Activated CD8-positive, alpha-beta memory T cell treated with anti-CD3 and anti-CD28 coated beads for 1 hour (primary cell): ENCODE results near the gene HOXC12.

Experiments
- DNase-seq, 2 donors: peaks; one replicate each; pipeline ENCODE4 v3.0.0-alpha.2; 2020; ENCODE audit warnings: low read depth in 1 of 2; ENCODE audit errors: extremely low read depth in 1 of 2

Gene HOXC12

DNA sequence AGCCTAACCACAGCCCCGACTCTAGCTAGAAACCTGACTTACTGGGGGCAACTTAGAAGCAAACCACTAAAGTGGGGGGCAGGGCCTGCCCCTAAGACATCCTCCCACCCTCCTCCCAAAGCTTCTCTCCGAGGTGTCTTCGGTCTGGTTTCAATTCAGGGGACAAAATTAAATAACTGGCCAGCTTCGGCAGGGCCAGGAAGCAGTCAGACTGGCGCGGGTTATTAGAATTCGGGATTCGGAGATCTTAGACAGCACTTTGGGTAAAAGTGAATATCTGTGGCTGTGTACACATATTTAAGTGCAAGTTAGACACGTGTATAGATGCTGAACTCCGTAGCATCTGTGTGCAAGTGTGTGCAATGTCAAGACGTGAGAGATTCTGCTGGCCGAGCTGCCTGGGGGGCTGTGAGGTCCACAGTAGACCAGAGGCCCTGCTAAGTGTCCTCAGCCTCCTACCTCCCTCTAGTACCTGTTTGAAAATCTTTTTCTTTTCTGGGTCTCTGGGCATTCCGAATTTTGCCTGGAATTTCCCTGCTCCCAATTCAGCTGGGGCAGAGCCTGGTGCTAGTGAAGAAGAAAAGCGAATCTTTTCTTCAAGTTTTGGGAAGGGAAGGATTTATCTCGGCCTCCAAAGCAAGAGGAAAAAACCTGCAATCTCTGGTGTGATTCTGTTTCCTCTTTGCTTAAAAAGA is 26.2 kb downstream of the HOXC12 start:
- DNase-seq = no peak

DNA sequence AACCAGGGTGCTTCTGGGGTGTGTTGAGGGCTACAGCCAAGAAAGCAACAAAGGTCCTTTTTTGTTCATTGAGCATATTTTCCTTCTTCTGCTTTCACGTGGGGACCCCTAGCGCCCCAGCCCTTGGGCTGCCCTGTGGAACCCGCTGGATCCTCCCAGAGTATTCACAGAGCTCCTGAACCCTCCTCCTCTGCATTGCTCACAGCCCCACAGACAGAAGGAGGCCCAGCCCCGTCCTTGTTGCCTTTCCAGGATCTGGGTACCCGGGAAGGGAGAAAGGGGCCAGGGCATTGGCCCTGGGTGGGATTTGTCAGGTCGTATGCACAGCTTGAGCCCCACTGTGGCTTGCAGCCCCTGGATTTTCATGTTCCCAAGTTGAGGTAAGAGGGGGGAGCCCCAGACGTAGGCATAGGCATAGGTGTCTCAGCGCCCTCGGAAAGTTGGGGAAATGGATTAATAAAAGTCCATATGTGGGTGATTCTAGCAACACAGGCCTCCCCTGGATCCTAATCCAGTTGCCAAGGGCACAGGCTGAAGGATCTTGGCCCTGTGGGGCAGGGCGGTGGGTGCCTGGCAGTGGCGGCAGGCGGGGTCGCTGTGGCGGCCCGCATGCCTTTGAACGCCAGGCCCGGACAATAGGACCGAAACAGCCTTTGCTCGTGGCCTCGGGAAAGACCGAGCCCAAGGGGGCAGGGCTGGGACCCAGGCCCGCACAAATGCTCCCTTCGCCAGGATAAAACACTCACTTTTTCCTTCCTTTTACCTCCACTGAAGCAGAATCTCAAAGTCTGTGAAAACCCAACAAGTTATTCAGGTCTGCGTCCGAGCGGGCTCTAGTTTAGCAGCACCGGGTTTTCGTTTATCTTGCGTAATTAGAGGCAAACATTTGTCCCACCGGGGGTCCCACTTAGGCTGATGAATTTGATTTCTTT is 27.2 kb downstream of the HOXC12 start:
- no peak for DNase-seq

DNA sequence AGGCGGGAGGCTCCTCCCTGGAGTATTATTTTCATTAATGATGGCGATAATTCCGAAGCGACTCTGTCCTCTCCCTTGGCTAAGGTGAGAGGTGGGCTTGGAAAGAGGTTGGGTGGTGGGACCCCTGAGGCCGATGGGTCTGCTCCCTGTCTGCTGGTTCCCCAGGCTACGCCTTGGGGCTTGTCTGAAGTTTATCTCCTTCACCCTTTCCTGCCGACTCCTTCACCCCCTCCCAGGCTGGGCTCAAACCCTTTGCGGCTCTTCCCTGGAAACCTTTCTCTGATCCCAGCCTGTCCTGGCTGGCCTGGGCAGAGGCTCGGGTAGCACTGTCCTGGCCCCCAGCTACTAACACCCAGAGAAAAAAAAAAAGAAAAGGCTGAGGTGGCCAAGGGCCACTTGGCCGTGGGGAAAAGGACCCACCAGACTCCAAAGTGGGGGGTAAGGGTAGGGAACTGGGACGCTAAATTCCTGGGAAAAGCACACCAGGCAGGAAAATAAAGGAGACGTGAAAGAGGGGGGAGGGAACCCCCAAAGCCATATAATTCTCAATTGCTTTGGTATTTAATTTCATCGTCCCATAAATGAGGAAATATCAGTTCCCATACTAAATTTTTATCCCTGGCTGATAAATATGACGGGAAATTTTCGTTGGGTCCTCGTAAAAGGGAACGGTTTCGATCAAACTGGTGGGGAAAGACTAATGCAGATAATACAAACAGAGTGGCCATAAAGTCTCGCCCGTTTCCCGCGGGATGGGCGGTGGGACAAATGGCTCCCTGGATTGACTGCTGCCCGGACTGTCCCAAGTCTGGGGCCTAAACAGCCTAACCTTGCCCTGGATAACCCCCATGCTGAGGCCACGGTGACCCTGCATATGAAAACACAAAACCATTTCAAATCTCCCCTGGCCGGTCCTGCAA is 28.2 kb downstream of the HOXC12 start:
- no peak for DNase-seq

DNA sequence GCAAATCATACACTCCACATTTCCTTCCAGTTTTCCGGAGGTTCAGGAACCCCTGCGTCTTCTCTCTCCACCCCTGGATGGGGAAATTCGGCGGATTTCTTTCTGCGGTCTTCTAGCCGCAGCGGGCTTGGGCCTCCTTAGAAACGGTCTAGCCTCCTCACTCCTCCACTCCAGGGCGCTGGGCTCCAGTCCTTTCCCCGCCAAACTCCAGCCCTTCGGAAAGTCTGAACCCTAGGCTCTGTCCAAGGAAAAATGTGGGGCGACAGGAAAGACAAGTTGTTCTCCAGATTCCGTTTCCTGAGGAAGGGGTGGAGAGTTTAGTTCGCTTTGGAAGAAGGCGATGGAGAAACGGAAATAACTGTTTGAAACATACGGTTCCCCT is 28.9 kb downstream of the HOXC12 start:
- no peak for DNase-seq

DNA sequence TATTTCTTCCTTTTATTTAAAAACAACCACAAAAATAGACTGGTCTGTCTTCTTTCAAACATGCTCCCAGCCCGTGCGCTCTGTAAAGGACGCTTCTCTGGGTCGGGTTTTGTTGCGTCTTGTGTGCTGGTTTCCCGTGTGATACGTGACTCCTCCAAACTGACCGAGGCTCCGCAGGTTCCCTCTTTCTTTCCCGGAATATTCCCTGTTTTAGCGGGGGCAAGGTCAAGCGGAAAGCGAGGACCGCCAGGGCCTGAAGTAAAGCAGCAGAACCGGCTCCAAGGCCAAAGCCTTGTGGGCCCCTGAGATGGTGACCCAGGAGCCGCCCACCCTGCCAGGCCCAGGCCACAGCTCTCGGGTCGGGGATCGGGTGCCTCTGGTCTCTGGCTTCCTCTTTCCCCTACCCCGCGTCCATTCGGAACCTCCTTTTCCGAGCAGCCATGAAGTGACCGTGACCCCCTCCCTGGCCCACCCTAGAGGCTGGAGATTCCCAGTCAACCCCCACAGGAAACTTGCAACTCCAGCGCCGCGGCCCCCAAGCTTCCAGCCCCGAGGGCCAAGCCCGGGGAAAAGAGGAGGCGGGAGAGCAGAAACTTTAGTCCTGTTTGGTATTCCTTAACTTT is 29.4 kb downstream of the HOXC12 start:
- DNase-seq = no peak

DNA sequence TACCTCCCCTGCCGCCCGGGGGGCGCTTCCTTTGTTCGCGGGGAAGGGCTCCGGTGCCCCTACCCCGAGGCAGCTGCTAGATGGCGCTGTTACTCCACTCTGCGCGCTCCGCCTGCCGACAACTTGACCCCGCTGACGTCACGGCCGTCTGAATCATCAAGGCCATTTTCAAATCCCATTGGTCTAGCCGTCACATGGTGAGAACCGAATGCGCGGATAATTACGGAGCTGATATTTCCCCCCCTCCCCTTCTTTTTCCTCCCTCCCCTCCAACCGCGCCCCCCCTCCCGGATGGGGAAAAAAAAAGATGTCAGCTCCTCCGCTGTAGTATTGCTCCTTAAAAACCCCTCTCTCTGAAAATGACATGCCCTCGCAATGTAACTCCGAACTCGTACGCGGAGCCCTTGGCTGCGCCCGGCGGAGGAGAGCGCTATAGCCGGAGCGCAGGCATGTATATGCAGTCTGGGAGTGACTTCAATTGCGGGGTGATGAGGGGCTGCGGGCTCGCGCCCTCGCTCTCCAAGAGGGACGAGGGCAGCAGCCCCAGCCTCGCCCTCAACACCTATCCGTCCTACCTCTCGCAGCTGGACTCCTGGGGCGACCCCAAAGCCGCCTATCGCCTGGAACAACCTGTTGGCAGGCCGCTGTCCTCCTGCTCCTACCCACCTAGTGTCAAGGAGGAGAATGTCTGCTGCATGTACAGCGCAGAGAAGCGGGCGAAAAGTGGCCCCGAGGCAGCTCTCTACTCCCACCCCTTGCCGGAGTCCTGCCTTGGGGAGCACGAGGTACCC is 30.4 kb downstream of the HOXC12 start, which contains the start of gene HOXC10:
Gene HOXC10, plus strand, starts transcription at position 246 of the 791 bp plus-strand sequence. Its CDS starts 114 bp downstream, at position 360.
- peak; percentile 56 to 65 for DNase-seq

DNA sequence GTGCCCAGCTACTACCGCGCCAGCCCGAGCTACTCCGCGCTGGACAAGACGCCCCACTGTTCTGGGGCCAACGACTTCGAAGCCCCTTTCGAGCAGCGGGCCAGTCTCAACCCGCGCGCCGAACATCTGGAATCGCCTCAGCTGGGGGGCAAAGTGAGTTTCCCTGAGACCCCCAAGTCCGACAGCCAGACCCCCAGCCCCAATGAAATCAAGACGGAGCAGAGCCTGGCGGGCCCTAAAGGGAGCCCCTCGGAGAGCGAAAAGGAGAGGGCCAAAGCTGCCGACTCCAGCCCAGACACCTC is 30.9 kb downstream of the HOXC12 start:
- DNase-seq = no peak

DNA sequence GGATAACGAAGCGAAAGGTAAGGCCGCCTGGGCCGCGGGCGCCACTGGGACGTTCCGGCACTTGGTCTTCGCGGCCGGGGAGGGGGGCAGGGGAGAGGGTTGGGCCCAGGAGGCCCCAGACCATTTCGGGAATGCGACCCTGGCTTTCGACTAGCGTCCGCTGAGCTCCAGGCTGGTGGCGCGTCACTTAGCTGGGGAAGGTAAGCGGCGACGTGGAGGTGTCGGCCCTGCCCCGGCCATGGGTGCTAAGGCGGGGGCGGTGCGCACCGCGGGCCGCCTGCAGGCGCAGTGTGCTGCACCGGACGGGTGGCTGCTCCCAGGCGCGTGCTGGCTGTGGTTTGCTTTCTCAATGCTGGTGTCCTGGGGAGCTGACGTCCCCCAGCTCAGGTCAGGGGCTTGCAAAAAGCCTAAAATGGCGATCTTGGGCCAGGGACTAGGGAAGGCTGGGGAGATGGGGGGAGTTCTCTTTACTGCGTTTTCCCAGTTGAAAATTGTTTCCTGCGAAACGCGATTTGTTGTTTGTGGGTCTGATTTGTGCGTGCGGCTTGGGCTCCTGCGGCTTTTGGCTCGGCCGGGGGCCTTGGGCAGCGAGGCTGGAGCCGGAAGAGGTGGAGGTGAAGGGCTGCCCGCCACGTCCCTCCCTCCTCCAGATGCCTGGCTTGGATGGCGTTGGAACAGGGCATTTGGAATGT is 31.4 kb downstream of the HOXC12 start:
- DNase-seq = no peak

DNA sequence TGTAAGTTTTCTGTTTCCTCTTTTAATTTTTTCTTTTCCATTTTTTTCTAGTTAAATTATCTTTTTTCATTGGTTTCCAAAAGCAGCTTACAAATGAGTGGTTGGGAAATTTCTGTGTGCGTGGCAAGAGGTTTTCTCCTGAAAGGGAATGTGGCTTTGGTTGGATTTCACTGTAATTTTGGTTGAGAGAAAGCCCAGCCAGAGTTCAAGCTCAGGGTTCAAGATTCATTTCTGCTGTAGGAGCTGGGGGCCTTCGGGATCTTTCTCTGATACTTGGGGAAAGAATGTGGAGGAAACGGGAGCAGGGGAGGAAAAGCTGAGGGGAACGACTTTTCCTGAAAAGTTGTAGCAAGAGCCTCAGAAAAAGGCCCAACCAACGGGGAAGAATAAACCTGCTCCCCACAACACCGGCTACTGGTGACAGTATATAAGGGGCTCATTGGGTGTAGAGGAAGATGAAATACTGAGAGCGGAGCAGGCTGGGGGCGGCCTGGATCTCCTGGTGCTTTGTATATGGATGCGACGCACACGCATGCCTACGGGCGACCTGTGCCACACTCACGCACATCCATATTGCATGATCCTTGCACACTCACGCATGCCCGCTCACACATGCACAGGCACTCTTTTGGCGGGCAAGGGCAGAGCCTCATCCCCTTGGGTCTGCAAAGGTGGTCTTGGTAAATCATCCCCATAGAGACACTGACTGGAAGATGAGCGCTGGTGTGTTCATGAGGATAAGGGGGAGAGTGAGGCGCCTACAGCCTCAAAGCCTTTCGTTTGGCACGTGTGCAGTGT is 32.2 kb downstream of the HOXC12 start:
- no peak for DNase-seq

DNA sequence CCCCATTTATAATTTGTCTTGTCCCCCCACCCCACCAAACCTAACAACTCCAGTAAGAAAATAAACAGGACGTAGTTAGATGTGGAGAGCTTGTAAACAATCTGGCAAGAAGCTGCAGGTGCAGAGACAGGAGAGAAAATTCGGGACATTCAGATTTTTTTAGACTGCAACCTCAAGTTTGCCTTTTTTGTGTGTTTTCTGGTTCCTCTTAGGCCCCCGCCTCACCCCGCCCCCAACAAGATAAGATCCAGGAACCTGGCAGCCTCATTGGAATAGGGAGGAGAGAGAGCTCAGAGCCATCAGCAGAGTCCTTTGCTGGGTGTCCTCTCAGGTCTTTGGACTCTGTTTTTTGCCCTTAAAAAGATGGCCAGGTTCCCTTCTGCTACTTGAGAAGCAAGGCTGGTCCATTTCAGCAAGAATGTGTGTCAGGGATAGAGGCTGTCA is 33.1 kb downstream of the HOXC12 start:
- DNase-seq = no peak

DNA sequence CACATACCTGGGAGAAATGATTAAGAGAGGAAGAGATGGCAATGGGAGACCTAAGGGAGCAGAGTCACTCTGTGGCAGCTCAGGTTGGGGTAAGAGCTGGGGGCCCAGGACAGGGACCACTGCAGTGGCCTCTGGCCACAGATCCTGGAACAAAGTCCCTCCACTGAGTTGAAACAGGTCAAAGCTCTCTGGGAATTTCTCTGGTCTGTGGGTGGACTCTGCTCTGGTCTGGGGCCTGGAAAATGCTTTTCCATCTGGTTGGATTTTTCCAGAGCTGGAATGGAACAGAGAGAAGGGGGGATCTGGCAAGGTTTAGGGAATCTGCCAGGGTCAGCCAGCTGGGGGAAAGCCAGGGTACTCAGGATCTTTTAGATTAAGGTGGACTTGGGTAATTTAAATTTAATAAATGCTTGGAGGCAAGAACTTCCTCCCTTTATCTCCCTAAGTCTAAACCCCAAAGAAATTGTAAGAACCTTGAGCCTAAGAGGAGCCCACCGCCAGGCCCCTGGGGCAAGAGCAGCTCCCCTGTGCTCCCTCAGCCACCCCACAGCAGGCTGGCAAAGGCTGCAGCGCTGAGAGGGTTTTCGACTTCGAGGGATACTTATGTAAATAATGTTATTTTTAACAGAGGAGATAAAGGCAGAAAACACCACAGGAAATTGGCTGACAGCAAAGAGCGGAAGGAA is 34.0 kb downstream of the HOXC12 start:
- DNase-seq = no peak

DNA sequence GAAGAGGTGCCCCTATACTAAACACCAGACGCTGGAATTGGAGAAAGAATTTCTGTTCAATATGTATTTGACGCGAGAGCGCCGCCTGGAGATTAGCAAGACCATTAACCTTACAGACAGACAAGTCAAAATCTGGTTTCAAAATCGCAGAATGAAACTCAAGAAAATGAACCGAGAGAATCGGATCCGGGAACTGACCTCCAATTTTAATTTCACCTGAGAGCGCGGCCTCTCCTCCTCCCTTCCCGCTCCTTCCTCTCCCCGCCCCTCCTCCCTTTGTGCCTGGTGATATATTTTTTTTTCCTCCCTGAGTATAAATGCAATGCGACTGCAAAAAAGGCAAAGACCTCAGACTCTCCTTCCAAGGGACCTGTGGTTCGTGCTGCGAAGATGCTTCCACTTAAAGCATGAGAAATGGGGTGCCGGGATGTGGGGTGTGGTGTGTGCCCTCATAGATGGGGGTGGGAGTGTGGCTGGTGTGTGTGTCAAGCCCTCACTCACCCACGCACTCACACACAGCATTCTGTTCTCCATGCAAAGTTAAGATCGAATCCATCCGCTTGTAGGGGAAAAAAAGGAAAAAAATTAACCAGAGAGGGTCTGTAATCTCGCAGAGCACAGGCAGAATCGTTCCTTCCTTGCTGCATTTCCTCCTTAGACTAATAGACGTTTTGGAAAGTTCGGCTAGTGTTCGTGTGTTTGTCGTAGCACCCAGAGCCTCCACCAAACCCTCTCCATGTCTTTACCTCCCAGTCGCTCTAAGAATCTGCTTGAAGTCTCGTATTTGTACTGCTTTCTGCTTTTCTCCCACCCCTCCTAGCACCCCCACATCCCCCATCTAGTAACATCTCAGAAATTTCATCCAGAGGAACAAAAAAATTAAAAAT is 34.8 kb downstream of the HOXC12 start:
- no peak for DNase-seq

DNA sequence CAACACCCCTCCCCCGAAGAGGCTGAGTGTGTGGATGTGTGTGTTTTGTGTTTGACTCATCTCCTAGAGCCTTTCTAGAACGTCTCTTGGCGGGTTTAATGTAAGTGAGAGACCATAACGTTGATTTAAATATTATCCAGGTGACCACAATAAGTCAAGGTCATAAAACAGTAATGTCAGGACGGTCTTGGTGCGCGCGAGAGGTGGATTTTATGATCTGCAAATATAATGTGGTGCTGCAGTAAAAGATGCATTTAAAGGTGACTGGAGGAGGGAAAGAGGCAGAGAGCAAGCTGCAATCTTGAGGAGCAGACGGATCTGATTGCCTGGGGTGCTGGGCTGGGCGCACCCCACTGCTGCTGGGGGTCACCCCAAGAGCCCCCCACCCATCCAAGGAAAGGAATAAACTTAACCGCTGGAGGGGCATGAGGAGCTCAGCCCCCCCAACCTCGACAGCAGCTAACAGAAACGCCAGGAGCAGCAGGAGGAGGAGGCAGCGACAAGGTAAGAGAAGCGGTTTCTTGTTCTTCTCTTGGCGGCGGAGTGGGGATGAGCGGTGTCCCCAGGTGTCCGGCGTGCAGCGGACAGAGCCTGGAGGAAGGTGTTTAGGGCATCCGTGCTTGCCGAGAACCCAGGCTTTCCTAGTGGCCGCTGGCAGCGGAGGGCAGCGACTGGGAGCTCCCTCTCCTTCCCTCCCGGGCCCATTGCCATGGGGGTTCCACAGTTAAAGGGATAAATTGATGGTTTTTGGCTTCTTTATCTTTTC is 35.8 kb downstream of the HOXC12 start:
- DNase-seq = no peak

DNA sequence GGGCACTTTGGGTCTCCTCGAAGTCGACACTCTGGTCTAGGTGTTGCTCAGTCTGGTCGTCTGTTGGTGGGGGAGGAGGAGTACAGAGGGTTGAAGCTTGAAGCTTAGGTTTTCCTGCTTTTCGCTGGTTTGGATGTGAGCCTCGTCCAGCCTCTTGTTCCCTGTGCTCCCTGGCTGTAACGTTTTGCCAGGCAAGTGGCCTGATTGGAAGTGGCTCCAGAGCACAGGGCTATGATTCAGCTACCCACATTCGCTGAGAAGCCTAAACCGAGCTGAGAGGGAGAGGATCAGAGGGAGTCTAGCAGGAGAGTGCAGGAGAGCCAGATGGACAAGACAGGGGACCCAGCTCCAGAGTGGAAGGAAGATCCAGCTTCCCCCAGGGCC is 36.4 kb downstream of the HOXC12 start:
- no peak for DNase-seq

DNA sequence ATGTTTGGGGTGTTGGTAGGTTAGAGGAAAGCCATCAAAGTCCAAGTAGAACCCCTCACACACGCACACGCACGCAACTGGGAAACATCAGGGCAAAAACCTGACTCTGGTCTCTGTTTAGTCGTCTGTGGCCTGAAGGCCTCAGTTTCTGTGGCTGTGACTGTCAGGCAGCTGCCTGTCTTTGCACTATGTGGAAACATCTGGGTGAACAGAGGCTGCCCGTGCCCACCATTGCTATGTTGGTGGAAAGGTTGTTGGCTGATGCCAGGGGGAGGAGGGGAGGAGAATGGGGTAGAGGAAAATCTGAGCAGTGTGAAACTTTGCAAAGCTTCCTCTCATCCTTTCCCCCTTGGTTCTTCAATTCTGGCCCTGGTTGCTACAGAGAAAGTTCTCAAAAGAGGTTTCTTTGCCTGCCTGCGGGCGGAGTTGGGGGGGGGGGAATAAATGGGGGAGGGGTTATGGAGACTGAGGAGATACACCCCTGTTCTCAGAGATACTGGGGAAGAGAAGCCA is 37.7 kb downstream of the HOXC12 start:
- DNase-seq = no peak
